Dermis microvascular lymphatic vessel endothelial cell (primary cell): Measurements from ENCODE around the gene C11orf65. TPM values are rescaled to one million over a fixed set of nuclear protein-coding genes. Genes with fewer than 3 reads are reported as not detected.

Source experiments
- DNase-seq, 2 donors: peaks; one replicate each; pipeline versions ENCODE4 v3.0.0 to v3.0.0-alpha.2; 2010; ENCODE audit warnings: low read depth in 2 of 2
- total RNA-seq: library from RNA; depleted of rRNA; stranded (reverse); fragments of >200 nt; gene quantifications from 2 replicates; pipeline ENCODE4 v1.2.1, GENCODE V29; 2014

The C11orf65 gene
- total RNA-seq = not detected in 2 replicates

GRCh38 chr11:108467091-108467823 is at the start of gene C11orf65:
C11orf65 (minus strand) TSS chr11:108467529; CDS start chr11:108461559, 5,970 bp downstream.
- peak; percentile 96 to 99 for DNase-seq

GRCh38 chr11:108516125-108516524 is 48.8 kb upstream of the C11orf65 start:
- no peak for DNase-seq

GRCh38 chr11:108512708-108513107 is 45.4 kb upstream of the C11orf65 start:
- DNase-seq = no peak

GRCh38 chr11:108511851-108512474 is 44.6 kb upstream of the C11orf65 start:
- no peak for DNase-seq

- DNase-seq = no peak
Measured at GRCh38 chr11:108508653-108509593, 41.6 kb upstream of the C11orf65 start.

- no peak for DNase-seq
Measured at GRCh38 chr11:108501396-108501795, 34.1 kb upstream of the C11orf65 start.

GRCh38 chr11:108500721-108501120 is 33.4 kb upstream of the C11orf65 start:
- no peak for DNase-seq

GRCh38 chr11:108500169-108500568 is 32.8 kb upstream of the C11orf65 start:
- DNase-seq = no peak

GRCh38 chr11:108498816-108499408 is 31.6 kb upstream of the C11orf65 start:
- DNase-seq = no peak

GRCh38 chr11:108498046-108498815 is 30.9 kb upstream of the C11orf65 start, which contains the start of gene POGLUT3:
POGLUT3 (minus strand) TSS chr11:108498384; CDS start chr11:108498366, 18 bp downstream.
- peak; percentile 10 to 69 for DNase-seq

GRCh38 chr11:108497317-108498045 is 30.2 kb upstream of the C11orf65 start:
- peak; percentile 95 to 99 for DNase-seq

GRCh38 chr11:108496643-108497256 is 29.4 kb upstream of the C11orf65 start:
- DNase-seq = no peak

GRCh38 chr11:108495326-108495725 is 28.0 kb upstream of the C11orf65 start:
- DNase-seq = no peak

- DNase-seq = no peak
Measured at GRCh38 chr11:108494182-108494581, 26.9 kb upstream of the C11orf65 start.

GRCh38 chr11:108491936-108492335 is 24.6 kb upstream of the C11orf65 start:
- DNase-seq = no peak

- DNase-seq = no peak
Measured at GRCh38 chr11:108486828-108487227, 19.5 kb upstream of the C11orf65 start.

- no peak for DNase-seq
Measured at GRCh38 chr11:108486331-108486730, 19.0 kb upstream of the C11orf65 start.

- DNase-seq = no peak
Measured at GRCh38 chr11:108483163-108483562, 15.8 kb upstream of the C11orf65 start.

GRCh38 chr11:108474664-108475463 is 7.5 kb upstream of the C11orf65 start:
- DNase-seq = no peak
